Loucy (cell line): ENCODE measurements around the gene P3H1.

Experiments used
- H2AFZ ChIP-seq: fragments of 200-600 bp; sonication (generic); 2 replicates; pipeline ENCODE4 v1.6.0; 2016; ENCODE audit warnings: antibody characterized with exemption, mild to moderate bottlenecking, low read length, moderate library complexity
- H3F3A ChIP-seq: fragments of 200-600 bp; 2 replicates; pipeline ENCODE4 v1.6.0; 2016; ENCODE audit warnings: antibody characterized with exemption, low read depth, mild to moderate bottlenecking
- H3K27me3 ChIP-seq: fragments of 200-600 bp; sonication (generic); 2 replicates; pipeline ENCODE4 v1.6.1; 2014; ENCODE audit warnings: low read length, mild to moderate bottlenecking; ENCODE audit not compliant: insufficient read depth, poor library complexity, severe bottlenecking
- H3K36me3 ChIP-seq: fragments of 200-600 bp; sonication (generic); 2 replicates; pipeline ENCODE4 v1.6.1; 2016; ENCODE audit warnings: low read length; ENCODE audit not compliant: insufficient read depth
- H3K4me1 ChIP-seq: fragments of 200-600 bp; sonication (generic); 2 replicates; pipeline ENCODE4 v1.5.1; 2014; ENCODE audit warnings: low read length, mild to moderate bottlenecking; ENCODE audit not compliant: insufficient read depth, poor library complexity, severe bottlenecking
- H3K4me2 ChIP-seq: fragments of 200-600 bp; sonication (generic); 2 replicates; pipeline ENCODE4 v1.6.0; 2014; ENCODE audit warnings: antibody characterized with exemption, low read length, low read depth, mild to moderate bottlenecking; ENCODE audit not compliant: poor library complexity, severe bottlenecking
- H3K4me3 ChIP-seq: fragments of 200-600 bp; sonication (generic); 2 replicates; pipeline ENCODE4 v1.5.1; 2014; ENCODE audit warnings: low read length, mild to moderate bottlenecking, mixed read lengths; ENCODE audit not compliant: poor library complexity, severe bottlenecking
- H3K79me2 ChIP-seq: fragments of 200-600 bp; sonication (generic); 2 replicates; pipeline ENCODE4 v1.6.1; 2014; ENCODE audit warnings: low read length; ENCODE audit not compliant: insufficient read depth
- H3K9ac ChIP-seq: fragments of 200-600 bp; sonication (generic); 2 replicates; pipeline ENCODE4 v1.6.0; 2014; ENCODE audit warnings: mild to moderate bottlenecking, low read depth, low read length, moderate library complexity; ENCODE audit not compliant: poor library complexity, severe bottlenecking
- H3K9me2 ChIP-seq: fragments of 200-600 bp; sonication (generic); replicated peaks from 2 replicates; pipeline ENCODE4 v1.6.1; 2016; ENCODE audit warnings: low read depth, low read length, mixed read lengths
- H3K9me3 ChIP-seq: fragments of 200-600 bp; sonication (generic); 2 replicates; pipeline ENCODE4 v1.6.1; 2014; ENCODE audit warnings: mild to moderate bottlenecking, antibody characterized with exemption, low read length, low read depth; ENCODE audit not compliant: insufficient read depth
- H4K20me1 ChIP-seq: fragments of 200-600 bp; sonication (generic); 2 replicates; pipeline ENCODE4 v1.6.0; 2014; ENCODE audit warnings: antibody characterized with exemption, low read length, mild to moderate bottlenecking; ENCODE audit not compliant: insufficient read depth, poor library complexity, severe bottlenecking
- EZH2phosphoT487 ChIP-seq: fragments of 200-600 bp; IDR thresholded peaks from 2 replicates; pipeline ENCODE4 v1.6.1; 2018; ENCODE audit warnings: antibody characterized with exemption, mild to moderate bottlenecking, moderate library complexity, borderline replicate concordance
- TF ChIP-seq, protein P1 (sequence below): fragments of 200-600 bp; sonication (generic); conservative IDR thresholded peaks from 2 replicates; pipeline ENCODE4 v1.5.1; 2014; ENCODE audit warnings: mild to moderate bottlenecking, antibody characterized with exemption, low read length

Gene P3H1

DNA sequence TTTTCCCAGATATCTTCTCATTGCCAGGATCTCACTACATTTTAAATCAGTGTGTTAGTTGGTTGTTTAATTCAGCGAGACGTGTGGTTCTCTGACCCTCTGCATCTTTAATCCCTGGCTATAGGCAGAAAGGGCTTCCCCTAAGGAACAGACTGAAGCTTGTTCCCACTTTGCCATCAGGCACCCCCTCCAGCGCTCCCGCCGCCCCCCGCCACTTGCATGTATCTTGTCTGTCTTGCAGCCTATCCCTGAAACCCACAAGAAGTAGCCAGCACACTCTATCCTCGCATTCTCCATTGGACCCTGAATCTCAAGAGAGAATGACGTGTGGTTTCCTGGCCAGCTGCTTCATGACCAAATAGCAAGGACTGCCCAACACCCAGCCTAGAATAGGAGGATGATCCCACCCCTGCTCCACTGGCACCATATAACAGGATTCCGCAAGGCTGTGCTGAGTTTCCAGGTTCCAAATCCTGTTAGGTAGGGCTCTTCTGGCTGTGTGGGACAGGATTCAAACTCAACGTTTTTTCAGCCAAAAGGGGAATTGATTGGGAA lies 34.6 kb downstream of the P3H1 start:
- Histone ChIP-seq H3K4me3 (no peak overlapping the region), H3K4me2 (no peak overlapping the region), H3K4me1 (peaks cover 6% of the 10 kb centered on the region), H3K36me3 (no peaks in the 10 kb centered on the region), H3F3A (no peaks in the 10 kb centered on the region), H3K9me3 (no peaks in the 10 kb centered on the region), H3K27me3 (no peaks in the 10 kb centered on the region), H2AFZ (no peak overlapping the region), H3K9ac (no peak overlapping the region), H3K9me2 (no peaks in the 10 kb centered on the region), H3K79me2 (no peaks in the 10 kb centered on the region), H4K20me1 (no peaks in the 10 kb centered on the region)
- TF ChIP-seq EZH2phosphoT487, result no peak
- TF ChIP-seq, protein P1, sequence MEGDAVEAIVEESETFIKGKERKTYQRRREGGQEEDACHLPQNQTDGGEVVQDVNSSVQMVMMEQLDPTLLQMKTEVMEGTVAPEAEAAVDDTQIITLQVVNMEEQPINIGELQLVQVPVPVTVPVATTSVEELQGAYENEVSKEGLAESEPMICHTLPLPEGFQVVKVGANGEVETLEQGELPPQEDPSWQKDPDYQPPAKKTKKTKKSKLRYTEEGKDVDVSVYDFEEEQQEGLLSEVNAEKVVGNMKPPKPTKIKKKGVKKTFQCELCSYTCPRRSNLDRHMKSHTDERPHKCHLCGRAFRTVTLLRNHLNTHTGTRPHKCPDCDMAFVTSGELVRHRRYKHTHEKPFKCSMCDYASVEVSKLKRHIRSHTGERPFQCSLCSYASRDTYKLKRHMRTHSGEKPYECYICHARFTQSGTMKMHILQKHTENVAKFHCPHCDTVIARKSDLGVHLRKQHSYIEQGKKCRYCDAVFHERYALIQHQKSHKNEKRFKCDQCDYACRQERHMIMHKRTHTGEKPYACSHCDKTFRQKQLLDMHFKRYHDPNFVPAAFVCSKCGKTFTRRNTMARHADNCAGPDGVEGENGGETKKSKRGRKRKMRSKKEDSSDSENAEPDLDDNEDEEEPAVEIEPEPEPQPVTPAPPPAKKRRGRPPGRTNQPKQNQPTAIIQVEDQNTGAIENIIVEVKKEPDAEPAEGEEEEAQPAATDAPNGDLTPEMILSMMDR, result no peak

DNA sequence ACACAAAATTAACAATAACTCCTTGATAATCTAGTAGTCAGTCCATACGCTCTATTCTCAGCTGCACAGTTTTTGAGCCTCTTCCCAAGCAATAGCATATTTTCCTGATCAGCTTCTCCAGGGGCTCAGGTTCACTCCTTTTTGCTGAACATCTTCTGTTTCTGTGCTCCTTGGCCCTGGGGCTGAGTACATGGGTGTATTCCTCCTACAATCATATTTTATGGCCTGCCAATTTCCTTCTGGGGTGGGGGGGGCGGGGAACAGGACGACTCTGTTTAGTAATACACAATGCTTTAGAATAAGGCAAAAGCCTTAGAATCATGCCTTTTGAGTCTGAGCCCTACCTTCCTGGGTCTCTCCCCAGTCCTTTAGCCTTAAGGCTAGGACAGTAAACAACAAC lies 35.2 kb downstream of the P3H1 start:
- no peak overlapping the region for H3K9ac ChIP-seq
- no peaks in the 10 kb centered on the region for H3K36me3 ChIP-seq
- H3K27me3 ChIP-seq, result no peaks in the 10 kb centered on the region
- H3K9me2 ChIP-seq, result no peaks in the 10 kb centered on the region
- H3K4me2 ChIP-seq, result no peak overlapping the region
- no peak overlapping the region for H3K4me3 ChIP-seq
- no peaks in the 10 kb centered on the region for H4K20me1 ChIP-seq
- no peaks in the 10 kb centered on the region for H3F3A ChIP-seq
- TF ChIP-seq, protein P1, result no peak
- no peak for TF ChIP-seq EZH2phosphoT487
- H3K4me1 ChIP-seq, result peaks cover under 1% of the 10 kb centered on the region
- H3K9me3 ChIP-seq, result no peaks in the 10 kb centered on the region
- no peak overlapping the region for H2AFZ ChIP-seq
- no peaks in the 10 kb centered on the region for H3K79me2 ChIP-seq

DNA sequence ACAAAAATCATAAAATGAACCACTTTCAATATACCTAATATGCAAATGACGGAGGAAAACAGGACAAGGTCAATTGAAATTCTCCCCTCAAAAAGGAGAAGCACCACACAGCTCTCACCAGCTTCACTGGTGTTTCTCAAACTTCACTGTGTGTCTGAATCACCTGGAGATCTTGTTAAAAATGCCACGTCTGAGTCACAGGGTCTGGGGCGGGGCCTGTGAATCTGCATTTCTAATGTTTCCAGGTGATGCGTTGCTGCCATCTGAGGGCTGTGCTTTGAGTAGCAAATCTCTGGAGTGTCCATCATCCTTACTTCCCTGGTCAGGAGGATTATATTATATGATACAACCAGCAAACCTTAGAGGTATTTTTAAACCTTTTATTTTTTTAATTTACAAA lies 35.8 kb downstream of the P3H1 start:
- Histone ChIP-seq H3K9me3 (no peaks in the 10 kb centered on the region), H3F3A (no peaks in the 10 kb centered on the region), H3K4me1 (no peaks in the 10 kb centered on the region), H3K4me3 (no peak overlapping the region), H2AFZ (no peak overlapping the region), H3K4me2 (no peak overlapping the region), H3K79me2 (no peaks in the 10 kb centered on the region), H3K36me3 (no peaks in the 10 kb centered on the region), H4K20me1 (no peaks in the 10 kb centered on the region), H3K9me2 (no peaks in the 10 kb centered on the region), H3K27me3 (no peaks in the 10 kb centered on the region), H3K9ac (no peak overlapping the region)
- TF ChIP-seq, protein P1, result peak; percentile 53
- no peak for TF ChIP-seq EZH2phosphoT487
